GM13977 (cell line): Measurements from ENCODE around the gene RIIAD1.

Source experiments
- DNase-seq: peaks from one replicate; pipeline ENCODE4 v3.0.0; 2012; ENCODE audit warnings: low spot score
- in situ Hi-C: fragments of 300-500 bp; cut with MboI; formaldehyde crosslinking; loops from one replicate; pipeline ENCODE4 v1.12.0; 2022; ENCODE audit warnings: low sequenced_read_pairs, low pct_unique_long_range_greater_than_20kb, mixed read lengths, inconsistent platforms; ENCODE audit not compliant: unreplicated experiment
- TF ChIP-seq, protein P1 (sequence below): IDR thresholded peaks from 2 replicates; pipeline ENCODE4 v1.5.1; 2012; ENCODE audit warnings: mild to moderate bottlenecking, control low read depth; ENCODE audit not compliant: insufficient read depth; ENCODE audit errors: extremely low read depth, missing control alignments

Gene RIIAD1

GRCh38 chr1:151703813-151704212 lies 17.5 kb upstream of the RIIAD1 start:
- TF ChIP-seq, protein P1, sequence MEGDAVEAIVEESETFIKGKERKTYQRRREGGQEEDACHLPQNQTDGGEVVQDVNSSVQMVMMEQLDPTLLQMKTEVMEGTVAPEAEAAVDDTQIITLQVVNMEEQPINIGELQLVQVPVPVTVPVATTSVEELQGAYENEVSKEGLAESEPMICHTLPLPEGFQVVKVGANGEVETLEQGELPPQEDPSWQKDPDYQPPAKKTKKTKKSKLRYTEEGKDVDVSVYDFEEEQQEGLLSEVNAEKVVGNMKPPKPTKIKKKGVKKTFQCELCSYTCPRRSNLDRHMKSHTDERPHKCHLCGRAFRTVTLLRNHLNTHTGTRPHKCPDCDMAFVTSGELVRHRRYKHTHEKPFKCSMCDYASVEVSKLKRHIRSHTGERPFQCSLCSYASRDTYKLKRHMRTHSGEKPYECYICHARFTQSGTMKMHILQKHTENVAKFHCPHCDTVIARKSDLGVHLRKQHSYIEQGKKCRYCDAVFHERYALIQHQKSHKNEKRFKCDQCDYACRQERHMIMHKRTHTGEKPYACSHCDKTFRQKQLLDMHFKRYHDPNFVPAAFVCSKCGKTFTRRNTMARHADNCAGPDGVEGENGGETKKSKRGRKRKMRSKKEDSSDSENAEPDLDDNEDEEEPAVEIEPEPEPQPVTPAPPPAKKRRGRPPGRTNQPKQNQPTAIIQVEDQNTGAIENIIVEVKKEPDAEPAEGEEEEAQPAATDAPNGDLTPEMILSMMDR = no peak

GRCh38 chr1:151704246-151704645 lies 17.1 kb upstream of the RIIAD1 start:
- DNase-seq = no peak
- in situ Hi-C loops = no loop called here
- TF ChIP-seq, protein P1 = no peak

More at GRCh38 chr1:151703813-151704212, 17.5 kb upstream of the RIIAD1 start:
- DNase-seq = no peak
- in situ Hi-C loops = no loop called here

DNA sequence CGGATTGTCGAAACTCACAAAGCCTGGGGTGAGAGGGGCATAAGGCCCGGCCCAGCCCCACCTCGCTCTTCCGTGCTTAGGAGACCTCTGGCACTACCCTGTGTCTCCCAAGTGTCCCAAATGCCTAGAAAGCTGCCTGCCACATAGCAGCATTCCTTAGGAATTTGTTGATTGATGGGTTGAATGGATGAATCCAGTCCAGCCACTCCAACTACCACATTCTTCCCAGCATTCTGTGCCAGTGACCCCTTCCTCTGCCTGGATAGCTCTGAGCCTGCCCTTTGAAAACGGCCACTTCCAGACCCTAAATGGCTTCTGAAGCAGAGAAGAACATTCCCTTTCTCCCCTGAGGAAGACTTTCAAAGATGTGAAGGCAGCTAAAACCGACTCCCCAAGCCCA lies 16.2 kb upstream of the RIIAD1 start:
- DNase-seq = no peak
- TF ChIP-seq, protein P1 = no peak
- in situ Hi-C loops = no loop called here

DNA sequence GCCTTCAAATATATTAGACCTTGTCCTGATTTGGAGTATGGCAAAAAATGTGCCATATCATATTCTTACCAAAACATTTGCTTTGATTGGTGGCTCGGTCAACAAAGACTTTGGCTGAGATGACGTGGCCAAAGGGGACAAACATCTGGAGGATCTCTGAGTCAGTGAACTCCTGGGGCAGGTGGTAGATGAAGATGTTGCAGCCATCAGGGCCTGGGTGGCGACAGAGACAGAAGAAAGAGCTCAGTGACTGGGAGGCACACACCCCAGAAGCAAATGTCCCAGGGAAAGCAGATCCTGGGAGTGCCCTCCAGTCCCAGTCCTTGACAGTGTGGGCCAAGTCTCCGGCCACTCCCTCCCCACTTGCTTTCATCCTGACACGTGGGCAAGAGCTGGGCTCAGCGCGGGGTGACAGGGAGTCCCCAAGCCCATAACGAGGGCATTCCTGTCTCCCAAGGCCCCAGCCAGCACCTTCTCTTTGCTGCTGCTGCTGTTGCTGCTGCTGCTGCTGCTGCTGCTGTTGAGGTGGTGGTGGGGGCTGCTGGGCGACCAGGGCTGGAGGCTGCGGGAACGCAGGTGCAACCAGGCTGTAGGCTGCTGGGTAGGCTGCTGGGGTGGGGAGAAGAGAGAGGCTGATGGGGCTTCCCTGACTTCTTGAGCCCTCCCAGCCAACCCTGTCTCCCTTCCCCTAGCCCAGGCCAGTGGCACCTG lies 15.4 kb upstream of the RIIAD1 start:
- in situ Hi-C loops = no loop called here
- no peak for DNase-seq
- TF ChIP-seq, protein P1 = no peak

- in situ Hi-C loops = no loop called here
- TF ChIP-seq, protein P1 = no peak
- no peak for DNase-seq
Measured at GRCh38 chr1:151706464-151707415, 14.6 kb upstream of the RIIAD1 start.

- in situ Hi-C loops = no loop called here
- TF ChIP-seq, protein P1 = no peak
- DNase-seq = no peak
Measured at GRCh38 chr1:151707541-151708065, 13.7 kb upstream of the RIIAD1 start.
